Naive thymus-derived CD4-positive, alpha-beta T cell (primary cell): ENCODE data around the gene QRICH2. TPM values are rescaled to one million over a fixed set of nuclear protein-coding genes. Genes with fewer than 3 reads are reported as not detected.
"Not testable (repeated sequence)": the region's sequence is repeated elsewhere in the genome, so short reads cannot be mapped to it uniquely, and the experiment has no call there.

Experiments
- ATAC-seq: fragments of 150-1000 bp; cut with Tn5 transposase; 2 replicates; pipeline ENCODE4 v1.10.0; 2021; ENCODE audit warnings: mild to moderate bottlenecking, moderate library complexity
- CTCF ChIA-PET: fragments of 350-600 bp; sonication (Branson Sonifier 250); formaldehyde crosslinking; loops from one replicate; lab custom pipeline; 2021; ENCODE audit warnings: antibody characterized with exemption; lab: Charles Lee
- POLR2A ChIA-PET: fragments of 350-600 bp; sonication (Branson Sonifier 250); formaldehyde crosslinking; loops from one replicate; lab custom pipeline; 2021; ENCODE audit warnings: antibody characterized with exemption, inconsistent platforms; lab: Charles Lee
- DNase-seq, 9 donors: peaks; one replicate each; pipeline versions ENCODE4 v3.0.0 to v3.0.0-alpha.2; 2020 to 2022; ENCODE audit warnings: mixed read lengths in 1 of 9
- H3K27ac ChIP-seq: one replicate; pipeline ENCODE4 v1.7.0; 2013; ENCODE audit warnings: mild to moderate bottlenecking, low read depth, low read length, moderate library complexity
- H3K27me3 ChIP-seq, 2 donors: one replicate each; pipeline ENCODE4 v1.7.0; 2013; ENCODE audit warnings: low read length in 2 of 2, mild to moderate bottlenecking in 2 of 2, moderate library complexity in 2 of 2; ENCODE audit not compliant: control insufficient read depth in 2 of 2, insufficient read depth in 2 of 2
- H3K36me3 ChIP-seq, 3 experiments: 1 replicate in 2 of 3; 2 replicates in 1 of 3; pipeline ENCODE4 v1.7.0; 2013; ENCODE audit warnings: low read length in 3 of 3, mild to moderate bottlenecking in 3 of 3, moderate library complexity in 1 of 3; ENCODE audit not compliant: insufficient read depth in 3 of 3, control insufficient read depth in 2 of 3
- H3K4me1 ChIP-seq, 2 donors: one replicate each; pipeline ENCODE4 v1.7.0; 2013; ENCODE audit warnings: low read length in 2 of 2, mild to moderate bottlenecking in 2 of 2, moderate library complexity in 1 of 2; ENCODE audit not compliant: control insufficient read depth in 2 of 2, insufficient read depth in 2 of 2
- H3K4me3 ChIP-seq: 2 replicates; pipeline ENCODE4 v1.7.0; 2013; ENCODE audit warnings: mild to moderate bottlenecking, low read length
- H3K9me3 ChIP-seq, 3 experiments: 1 replicate in 2 of 3; 2 replicates in 1 of 3; pipeline ENCODE4 v1.7.0; 2013; ENCODE audit warnings: low read length in 3 of 3; ENCODE audit not compliant: control insufficient read depth in 2 of 3
- H3K27ac Mint-ChIP-seq, 9 donors: one replicate each; pipeline ENCODE4 v1.8.0; 2020 to 2022; ENCODE audit warnings: mixed read lengths in 9 of 9, mild to moderate bottlenecking in 8 of 9, moderate library complexity in 5 of 9, inconsistent platforms in 2 of 9
- H3K27me3 Mint-ChIP-seq, 5 donors: one replicate each; pipeline ENCODE4 v1.8.0; 2021 to 2022; ENCODE audit warnings: mixed read lengths in 5 of 5, mild to moderate bottlenecking in 1 of 5
- H3K36me3 Mint-ChIP-seq, 5 donors: one replicate each; pipeline ENCODE4 v1.8.0; 2020 to 2022; ENCODE audit warnings: mixed read lengths in 5 of 5, mild to moderate bottlenecking in 3 of 5, inconsistent platforms in 1 of 5
- H3K4me1 Mint-ChIP-seq, 7 donors: one replicate each; pipeline ENCODE4 v1.8.0; 2020 to 2022; ENCODE audit warnings: mixed read lengths in 7 of 7, mild to moderate bottlenecking in 3 of 7, inconsistent platforms in 1 of 7
- H3K4me3 Mint-ChIP-seq, 10 donors: one replicate each; pipeline ENCODE4 v1.8.0; 2020 to 2022; ENCODE audit warnings: mild to moderate bottlenecking in 10 of 10, mixed read lengths in 10 of 10, moderate library complexity in 6 of 10, inconsistent platforms in 2 of 10
- H3K9me3 Mint-ChIP-seq, 11 donors: one replicate each; pipeline ENCODE4 v1.8.0; 2020 to 2022; ENCODE audit warnings: mixed read lengths in 11 of 11, mild to moderate bottlenecking in 4 of 11, inconsistent platforms in 1 of 11, moderate library complexity in 1 of 11
- intact Hi-C, 2 donors: fragments of 100-400 bp; cut with micrococcal nuclease; formaldehyde crosslinking; loops; one replicate each; pipeline ENCODE4 v1.15.1; 2023
- polyA plus RNA-seq, 2 donors: library from polyadenylated mRNA; unstranded; fragments of 300-500 nt; fragmentation: Illumina TruSeq; gene quantifications; one replicate each; pipeline ENCODE4 v1.2.3, GENCODE V29; 2021
- total RNA-seq, 6 experiments: library from RNA in 5 of 6; stranded (reverse) in 5 of 6; gene quantifications; 1 replicate in 5 of 6; 2 replicates in 1 of 6; pipeline ENCODE4 v1.2.3 and lab custom pipeline; 2021 to 2026

QRICH2 gene
- total and polyA plus RNA-seq, 7 experiments from 2014 or later, result 0.09 to 6.8 (median 3.3) TPM

GRCh38 chr17:76234354-76234679 lies 73.8 kb downstream of the QRICH2 start:
- intact Hi-C loops, result no loop called here
- peaks cover 0 to 5% (median 0%) of the 10 kb centered on the region in 3 experiments for H3K36me3 ChIP-seq

GRCh38 chr17:76233588-76234353 lies 74.3 kb downstream of the QRICH2 start:
- peaks cover 22 to 78% (median 67%) of the 10 kb centered on the region in 7 donors for H3K4me1 Mint-ChIP-seq
- no peak overlapping the region for H3K4me3 ChIP-seq
- ChIA-PET POLR2A (interaction anchor here (0.7 to 1.5 kb wide), 3 partner anchors 10 to 44 kb away, joined by 3 to 7 read pairs (median 4); no protein-coding TSS in a partner anchor), CTCF (no interaction called here)
- DNase-seq (no peak), ATAC-seq (no peak)
- H3K9me3 ChIP-seq, result no peaks in the 10 kb centered on the region
- peak overlapping the region in 1 of 10 donors; percentile 5 for H3K4me3 Mint-ChIP-seq
- intact Hi-C loops, result no loop called here
- H3K27ac ChIP-seq, result no peak overlapping the region
- peaks cover 0 to 5% (median 0%) of the 10 kb centered on the region in 3 experiments for H3K36me3 ChIP-seq
- no peaks in the 10 kb centered on the region for H3K27me3 Mint-ChIP-seq
- H3K27me3 ChIP-seq, result no peaks in the 10 kb centered on the region
- peaks cover 5 to 44% (median 18%) of the 10 kb centered on the region in 5 donors for H3K36me3 Mint-ChIP-seq
- H3K9me3 Mint-ChIP-seq, result peaks cover 0 to 4% (median 0%) of the 10 kb centered on the region in 11 donors
- peaks cover 3 to 6% of the 10 kb centered on the region in 2 donors for H3K4me1 ChIP-seq
- peak overlapping the region in 8 of 9 donors; percentile 16 to 76 (median 36) for H3K27ac Mint-ChIP-seq

More at GRCh38 chr17:76234354-76234679, 73.8 kb downstream of the QRICH2 start:
- Mint-ChIP-seq H3K9me3 (peaks cover 0 to 2% (median 0%) of the 10 kb centered on the region in 11 donors), H3K27ac (peak overlapping the region in 5 of 9 donors; percentile 12 to 76 (median 31)), H3K27me3 (no peaks in the 10 kb centered on the region), H3K36me3 (peaks cover 0 to 45% (median 13%) of the 10 kb centered on the region in 5 donors), H3K4me3 (no peak overlapping the region), H3K4me1 (peaks cover 24 to 78% (median 67%) of the 10 kb centered on the region in 7 donors)
- Histone ChIP-seq H3K27ac (no peak overlapping the region), H3K27me3 (no peaks in the 10 kb centered on the region), H3K9me3 (no peaks in the 10 kb centered on the region), H3K4me1 (peaks cover 3 to 6% of the 10 kb centered on the region in 2 donors), H3K4me3 (no peak overlapping the region)
- DNase-seq, result no peak
- CTCF ChIA-PET, result no interaction called here
- ATAC-seq, result no peak
- POLR2A ChIA-PET, result interaction anchor here (0.7 to 1.5 kb wide), 3 partner anchors 9 to 44 kb away, joined by 3 to 7 read pairs (median 4); no protein-coding TSS in a partner anchor

GRCh38 chr17:76232342-76232741 lies 75.7 kb downstream of the QRICH2 start:
- intact Hi-C loops, result no loop called here
- Histone ChIP-seq H3K36me3 (peaks cover 0 to 5% (median 0%) of the 10 kb centered on the region in 3 experiments), H3K4me1 (peaks cover 0 to 3% of the 10 kb centered on the region in 2 donors), H3K27me3 (no peaks in the 10 kb centered on the region), H3K4me3 (no peak overlapping the region), H3K9me3 (no peaks in the 10 kb centered on the region), H3K27ac (no peak overlapping the region)
- Mint-ChIP-seq H3K27me3 (no peaks in the 10 kb centered on the region), H3K4me1 (peaks cover 23 to 74% (median 63%) of the 10 kb centered on the region in 7 donors), H3K4me3 (no peak overlapping the region), H3K36me3 (peaks cover 5 to 40% (median 24%) of the 10 kb centered on the region in 5 donors), H3K9me3 (peaks cover 0 to 4% (median 0%) of the 10 kb centered on the region in 11 donors), H3K27ac (peak overlapping the region in 2 of 9 donors; percentile 49 to 52)
- POLR2A ChIA-PET, result interaction anchor here (0.6 to 1.3 kb wide), 5 partner anchors 11 to 42 kb away, joined by 3 to 8 read pairs (median 4); no protein-coding TSS in a partner anchor
- DNase-seq, result no peak
- CTCF ChIA-PET, result interaction anchor here (1.2 kb wide), 1 partner anchor 41 kb away, joined by 3 read pairs; no protein-coding TSS in a partner anchor
- ATAC-seq, result no peak

GRCh38 chr17:76226749-76227148 lies 81.3 kb downstream of the QRICH2 start:
- CTCF ChIA-PET, H3K4me3 ChIP-seq, H3K9me3 Mint-ChIP-seq, H3K27me3 Mint-ChIP-seq, ATAC-seq, intact Hi-C loops, H3K9me3 ChIP-seq, H3K27me3 ChIP-seq, H3K4me3 Mint-ChIP-seq, H3K27ac ChIP-seq, H3K4me1 ChIP-seq, DNase-seq: not testable (repeated sequence)
- Mint-ChIP-seq H3K36me3 (peaks cover 10 to 37% (median 30%) of the 10 kb centered on the region in 5 donors), H3K4me1 (peaks cover 10 to 56% (median 46%) of the 10 kb centered on the region in 7 donors), H3K27ac (peak overlapping the region in 3 of 9 donors; percentile 6 to 76 (median 67))
- POLR2A ChIA-PET, result interaction anchor here (1.2 kb wide), 1 partner anchor 20 kb away, joined by 3 read pairs; no protein-coding TSS in a partner anchor
- H3K36me3 ChIP-seq, result peaks cover 0 to 12% (median 0%) of the 10 kb centered on the region in 3 experiments

- intact Hi-C loops, ATAC-seq, H3K27me3 ChIP-seq, H3K27ac ChIP-seq, H3K9me3 ChIP-seq, H3K9me3 Mint-ChIP-seq, CTCF ChIA-PET, H3K4me3 ChIP-seq, DNase-seq, H3K4me1 ChIP-seq, H3K27me3 Mint-ChIP-seq: not testable (repeated sequence)
- Mint-ChIP-seq H3K27ac (peak overlapping the region in 7 of 9 donors; percentile 38 to 77 (median 49)), H3K36me3 (peaks cover 10 to 36% (median 31%) of the 10 kb centered on the region in 5 donors), H3K4me1 (peaks cover 7 to 61% (median 50%) of the 10 kb centered on the region in 7 donors), H3K4me3 (peak overlapping the region in 1 of 10 donors; percentile 56)
- peaks cover 0 to 12% (median 0%) of the 10 kb centered on the region in 3 experiments for H3K36me3 ChIP-seq
- POLR2A ChIA-PET, result interaction anchor here (1.2 kb wide), 1 partner anchor 13 kb away, joined by 3 read pairs; no protein-coding TSS in a partner anchor
These were observed 82.5 kb downstream of the QRICH2 start for GRCh38 chr17:76225373-76226086.
